GM12878 (cell line): ENCODE data around the gene EIF4E. TPM values are rescaled to one million over a fixed set of nuclear protein-coding genes. Genes with fewer than 3 reads are reported as not detected.

Source experiments
- ATF3 ChIP-seq: IDR thresholded peaks from 2 replicates; pipeline ENCODE4 v1.6.1; 2011; ENCODE audit warnings: low read depth, mild to moderate bottlenecking, low read length, moderate library complexity, borderline replicate concordance; ENCODE audit errors: extremely low read depth
- BCL11A ChIP-seq: IDR thresholded peaks from 2 replicates; pipeline ENCODE4 v1.6.1; 2011; ENCODE audit warnings: low read depth, low read length
- BMI1 ChIP-seq: fragments of 450-650 bp; IDR thresholded peaks from 2 replicates; pipeline ENCODE4 v1.6.1; 2016; ENCODE audit warnings: mild to moderate bottlenecking, moderate library complexity, borderline replicate concordance
- CBFB ChIP-seq: IDR thresholded peaks from 2 replicates; pipeline ENCODE4 v1.6.1; 2016; ENCODE audit warnings: antibody characterized with exemption, low read depth
- CHD1 ChIP-seq: IDR thresholded peaks from 2 replicates; pipeline ENCODE4 v1.6.1; 2012; ENCODE audit warnings: low read depth, low read length, improper control_type of control experiment
- EED ChIP-seq: sonication (generic); IDR thresholded peaks from 2 replicates; pipeline ENCODE4 v1.6.1; 2016; ENCODE audit warnings: antibody characterized with exemption, low read depth
- ETV6 ChIP-seq, 2 experiments: fragments of 450-650 bp in 1 of 2; IDR thresholded peaks in 1 of 2; conservative IDR thresholded peaks in 1 of 2; 2 replicates each; pipeline ENCODE4 v1.6.1; 2014; ENCODE audit warnings: antibody characterized with exemption in 1 of 2, borderline replicate concordance in 1 of 2, low read depth in 1 of 2, mild to moderate bottlenecking in 1 of 2, moderate library complexity in 1 of 2
- EZH2 ChIP-seq: IDR thresholded peaks from 2 replicates; pipeline ENCODE4 v1.6.1; 2012; ENCODE audit warnings: low read depth, mild to moderate bottlenecking, control low read depth, inconsistent platforms, low read length, borderline replicate concordance; ENCODE audit not compliant: control insufficient read depth
- FOS ChIP-seq: IDR thresholded peaks from 3 replicates; pipeline ENCODE4 v1.6.1; 2011; ENCODE audit warnings: borderline replicate concordance; ENCODE audit not compliant: insufficient read length; ENCODE audit errors: extremely low read depth
- HDAC2 ChIP-seq: fragments of 200-600 bp; sonication (generic); IDR thresholded peaks from 2 replicates; pipeline ENCODE4 v1.6.1; 2017
- KAT2A ChIP-seq: conservative IDR thresholded peaks from 2 replicates; pipeline ENCODE4 v1.6.1; 2011; ENCODE audit warnings: low read depth, low read length; ENCODE audit not compliant: control insufficient read depth
- MEF2A ChIP-seq: IDR thresholded peaks from 2 replicates; pipeline ENCODE4 v1.6.1; 2011; ENCODE audit warnings: low read depth, mild to moderate bottlenecking, low read length, moderate library complexity; ENCODE audit not compliant: insufficient read depth
- POLR2A ChIP-seq: IDR thresholded peaks from 2 replicates; pipeline ENCODE4 v1.6.1; 2011; ENCODE audit warnings: low read depth, mild to moderate bottlenecking, low read length
- RELB ChIP-seq: fragments of 450-650 bp; IDR thresholded peaks from 2 replicates; pipeline ENCODE4 v1.6.1; 2017; ENCODE audit warnings: low read depth, mild to moderate bottlenecking, moderate library complexity
- SMC3 ChIP-seq: IDR thresholded peaks from 2 replicates; pipeline ENCODE4 v1.6.1; 2011; ENCODE audit warnings: low read length, improper control_type of control experiment, borderline replicate concordance
- SPI1 ChIP-seq: IDR thresholded peaks from 2 replicates; pipeline ENCODE4 v1.6.1; 2011; ENCODE audit warnings: low read depth, mild to moderate bottlenecking, low read length, moderate library complexity, borderline replicate concordance; ENCODE audit not compliant: insufficient read depth
- ZNF207 ChIP-seq: fragments of 450-650 bp; IDR thresholded peaks from 2 replicates; pipeline ENCODE4 v1.6.1; 2014; ENCODE audit warnings: antibody characterized with exemption, mild to moderate bottlenecking, borderline replicate concordance
- ZNF24 ChIP-seq: fragments of 450-650 bp; IDR thresholded peaks from 2 replicates; pipeline ENCODE4 v1.6.1; 2017; ENCODE audit warnings: antibody characterized with exemption, mild to moderate bottlenecking
- polyA plus RNA-seq, 11 experiments: library from polyadenylated mRNA; depleted of rRNA in 4 of 11; unstranded in 6 of 11; stranded (reverse) in 5 of 11; fragments of >200 nt; fragmentation: Nextera tagmentation in 4 of 11; fragmentation: Illumina TruSeq in 1 of 11; extraction: Ambion mirVana in 4 of 11; extraction: Trizol in 1 of 11; gene quantifications; 1 replicate in 1 of 11; 2 replicates in 10 of 11; pipeline versions ENCODE4 v1.2.1 to v1.2.3, GENCODE V29; 2011 to 2016; ENCODE audit warnings: inconsistent platforms in 2 of 11, missing spikeins in 2 of 11, low read depth in 1 of 11
- total RNA-seq, 4 experiments: library from RNA; depleted of rRNA in 3 of 4; stranded (reverse); fragments of >200 nt in 3 of 4; fragmentation: Illumina TruSeq in 1 of 4; extraction: Trizol in 1 of 4; gene quantifications; 2 replicates each; pipeline versions ENCODE4 v1.2.1 to v1.2.3, GENCODE V29; 2013 to 2021
- TF ChIP-seq, protein P1 (sequence below): IDR thresholded peaks from 2 replicates; pipeline ENCODE4 v1.6.1; 2012; ENCODE audit warnings: improper control_type of control experiment, low read depth, low read length; ENCODE audit not compliant: insufficient replicate concordance
- TF ChIP-seq, protein P2 (sequence below): fragments of 450-650 bp; IDR thresholded peaks from 2 replicates; pipeline ENCODE4 v1.6.1; 2018; ENCODE audit warnings: mild to moderate bottlenecking, low read depth, moderate library complexity; ENCODE audit not compliant: partially characterized antibody

EIF4E gene
- total and polyA plus RNA-seq, 10 of the 15 experiments (the other 5 are each of a cell fraction or from before 2014, with no cell fraction given): 104 to 372 (median 163) TPM

DNA sequence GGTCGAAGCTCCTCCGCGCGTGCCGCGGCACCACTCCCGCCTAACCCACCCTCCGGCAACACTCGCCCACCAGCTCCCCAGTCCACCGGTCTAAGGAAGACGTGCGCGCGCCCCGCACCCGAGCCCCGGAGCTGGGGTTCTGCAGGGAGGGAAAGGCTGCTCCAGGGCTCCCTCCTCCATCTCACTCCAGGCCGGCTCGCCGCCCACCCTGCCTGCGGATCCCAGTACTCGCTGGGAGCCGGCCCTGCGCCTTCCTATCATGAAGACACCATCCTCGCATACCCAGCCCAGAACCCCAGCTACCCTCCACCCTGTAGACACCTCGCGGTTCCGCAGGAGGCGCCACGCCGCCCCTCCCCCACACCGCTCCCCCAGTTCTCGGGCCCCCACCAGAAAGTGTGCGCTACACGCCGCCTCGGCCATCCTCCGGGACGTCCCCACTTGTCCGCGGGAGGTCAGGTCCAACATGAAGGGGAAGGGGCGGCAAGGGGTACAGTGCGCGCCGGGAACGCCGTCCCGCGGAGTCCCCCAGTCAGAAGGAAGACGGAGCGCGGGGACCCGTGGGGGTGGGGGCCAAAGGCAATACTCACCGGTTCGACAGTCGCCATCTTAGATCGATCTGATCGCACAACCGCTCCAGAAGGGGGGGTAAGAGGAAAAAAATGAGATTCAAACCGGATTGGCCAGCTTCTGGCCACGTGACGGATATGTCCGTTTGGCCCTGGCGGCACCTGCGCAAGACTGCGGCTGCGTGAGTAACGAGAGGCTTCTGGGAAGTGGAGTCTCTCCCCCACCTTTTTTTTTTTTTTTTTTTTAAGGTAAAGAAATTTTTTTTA, at the start of gene EIF4E (continued):
- TF ChIP-seq ZNF207 (no peak), RELB (no peak; the same call in 1 of the 2 replicates), ZNF24 (no peak), CBFB (peak; percentile 82), SPI1 (no peak), HDAC2 (no peak), EED (no peak), MEF2A (no peak), CHD1 (no peak), SMC3 (no peak), BMI1 (no peak), FOS (peak; percentile 45), POLR2A (peak; percentile 91), KAT2A (no peak), BCL11A (no peak), EZH2 (no peak), ETV6 (conservative IDR thresholded peaks at IDR 0.05 in 1 of 2, IDR thresholded peaks at IDR 0.05 in 1 of 2; ENCODE audit: borderline replicate concordance in 1 of 2, low read depth in 1 of 2) (no peak), ATF3 (peak; percentile 92)
- TF ChIP-seq, protein P1, sequence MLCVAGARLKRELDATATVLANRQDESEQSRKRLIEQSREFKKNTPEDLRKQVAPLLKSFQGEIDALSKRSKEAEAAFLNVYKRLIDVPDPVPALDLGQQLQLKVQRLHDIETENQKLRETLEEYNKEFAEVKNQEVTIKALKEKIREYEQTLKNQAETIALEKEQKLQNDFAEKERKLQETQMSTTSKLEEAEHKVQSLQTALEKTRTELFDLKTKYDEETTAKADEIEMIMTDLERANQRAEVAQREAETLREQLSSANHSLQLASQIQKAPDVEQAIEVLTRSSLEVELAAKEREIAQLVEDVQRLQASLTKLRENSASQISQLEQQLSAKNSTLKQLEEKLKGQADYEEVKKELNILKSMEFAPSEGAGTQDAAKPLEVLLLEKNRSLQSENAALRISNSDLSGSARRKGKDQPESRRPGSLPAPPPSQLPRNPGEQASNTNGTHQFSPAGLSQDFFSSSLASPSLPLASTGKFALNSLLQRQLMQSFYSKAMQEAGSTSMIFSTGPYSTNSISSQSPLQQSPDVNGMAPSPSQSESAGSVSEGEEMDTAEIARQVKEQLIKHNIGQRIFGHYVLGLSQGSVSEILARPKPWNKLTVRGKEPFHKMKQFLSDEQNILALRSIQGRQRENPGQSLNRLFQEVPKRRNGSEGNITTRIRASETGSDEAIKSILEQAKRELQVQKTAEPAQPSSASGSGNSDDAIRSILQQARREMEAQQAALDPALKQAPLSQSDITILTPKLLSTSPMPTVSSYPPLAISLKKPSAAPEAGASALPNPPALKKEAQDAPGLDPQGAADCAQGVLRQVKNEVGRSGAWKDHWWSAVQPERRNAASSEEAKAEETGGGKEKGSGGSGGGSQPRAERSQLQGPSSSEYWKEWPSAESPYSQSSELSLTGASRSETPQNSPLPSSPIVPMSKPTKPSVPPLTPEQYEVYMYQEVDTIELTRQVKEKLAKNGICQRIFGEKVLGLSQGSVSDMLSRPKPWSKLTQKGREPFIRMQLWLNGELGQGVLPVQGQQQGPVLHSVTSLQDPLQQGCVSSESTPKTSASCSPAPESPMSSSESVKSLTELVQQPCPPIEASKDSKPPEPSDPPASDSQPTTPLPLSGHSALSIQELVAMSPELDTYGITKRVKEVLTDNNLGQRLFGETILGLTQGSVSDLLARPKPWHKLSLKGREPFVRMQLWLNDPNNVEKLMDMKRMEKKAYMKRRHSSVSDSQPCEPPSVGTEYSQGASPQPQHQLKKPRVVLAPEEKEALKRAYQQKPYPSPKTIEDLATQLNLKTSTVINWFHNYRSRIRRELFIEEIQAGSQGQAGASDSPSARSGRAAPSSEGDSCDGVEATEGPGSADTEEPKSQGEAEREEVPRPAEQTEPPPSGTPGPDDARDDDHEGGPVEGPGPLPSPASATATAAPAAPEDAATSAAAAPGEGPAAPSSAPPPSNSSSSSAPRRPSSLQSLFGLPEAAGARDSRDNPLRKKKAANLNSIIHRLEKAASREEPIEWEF: no peak
- TF ChIP-seq, protein P2, sequence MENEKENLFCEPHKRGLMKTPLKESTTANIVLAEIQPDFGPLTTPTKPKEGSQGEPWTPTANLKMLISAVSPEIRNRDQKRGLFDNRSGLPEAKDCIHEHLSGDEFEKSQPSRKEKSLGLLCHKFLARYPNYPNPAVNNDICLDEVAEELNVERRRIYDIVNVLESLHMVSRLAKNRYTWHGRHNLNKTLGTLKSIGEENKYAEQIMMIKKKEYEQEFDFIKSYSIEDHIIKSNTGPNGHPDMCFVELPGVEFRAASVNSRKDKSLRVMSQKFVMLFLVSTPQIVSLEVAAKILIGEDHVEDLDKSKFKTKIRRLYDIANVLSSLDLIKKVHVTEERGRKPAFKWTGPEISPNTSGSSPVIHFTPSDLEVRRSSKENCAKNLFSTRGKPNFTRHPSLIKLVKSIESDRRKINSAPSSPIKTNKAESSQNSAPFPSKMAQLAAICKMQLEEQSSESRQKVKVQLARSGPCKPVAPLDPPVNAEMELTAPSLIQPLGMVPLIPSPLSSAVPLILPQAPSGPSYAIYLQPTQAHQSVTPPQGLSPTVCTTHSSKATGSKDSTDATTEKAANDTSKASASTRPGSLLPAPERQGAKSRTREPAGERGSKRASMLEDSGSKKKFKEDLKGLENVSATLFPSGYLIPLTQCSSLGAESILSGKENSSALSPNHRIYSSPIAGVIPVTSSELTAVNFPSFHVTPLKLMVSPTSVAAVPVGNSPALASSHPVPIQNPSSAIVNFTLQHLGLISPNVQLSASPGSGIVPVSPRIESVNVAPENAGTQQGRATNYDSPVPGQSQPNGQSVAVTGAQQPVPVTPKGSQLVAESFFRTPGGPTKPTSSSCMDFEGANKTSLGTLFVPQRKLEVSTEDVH: no peak
